HCT116 (cell line): ENCODE measurements around the gene DENND5B. TPM values are rescaled to one million over a fixed set of nuclear protein-coding genes. Genes with fewer than 3 reads are reported as not detected.

Source experiments
- ATAC-seq: fragments of 200-7000 bp; cut with Tn5 transposase; 2 replicates; pipeline ENCODE4 v1.9.1; 2020; ENCODE audit warnings: mild to moderate bottlenecking, moderate library complexity
- BruUV-seq: library from RNA; stranded (reverse); fragments of 400-500 nt; replicated peaks from 2 replicates; lab custom pipeline; 2021; lab: Mats Ljungman, UMichigan
- CTCF ChIA-PET: fragments of 300-600 bp; sonication (Branson Sonifier 250); formaldehyde crosslinking; loops from one replicate; lab custom pipeline; 2021; ENCODE audit warnings: antibody characterized with exemption; lab: Charles Lee
- POLR2A ChIA-PET: fragments of 300-600, 350-600 bp; sonication (Branson Sonifier 250); formaldehyde crosslinking; loops from one replicate; lab custom pipeline; 2021; ENCODE audit warnings: antibody characterized with exemption; lab: Charles Lee
- RAD21 ChIA-PET, 2 experiments: fragments of 300-600 bp; sonication (Branson Sonifier 250); formaldehyde crosslinking; loops; one replicate each; lab custom pipeline; 2023; ENCODE audit warnings: low total read pairs in 2 of 2; ENCODE audit not compliant: uncharacterized antibody in 2 of 2, unreplicated experiment in 2 of 2, low non-redundant PET in 1 of 2; lab: Charles Lee
- DNase-seq: peaks from one replicate; pipeline ENCODE4 v3.0.0-alpha.2; 2010; ENCODE audit warnings: low read depth, low spot score
- H2AFZ ChIP-seq: fragments of 200-600 bp; shearing (Covaris generic), sonication (generic); 2 replicates; pipeline ENCODE4 v1.6.1; 2017; ENCODE audit warnings: low read depth, mixed run types, mixed read lengths, antibody characterized with exemption, low read length; ENCODE audit not compliant: poor library complexity, severe bottlenecking
- H3K27ac ChIP-seq: 2 replicates; pipeline ENCODE4 v1.5.1; 2012; ENCODE audit warnings: low read depth, low read length
- H3K27me3 ChIP-seq: fragments of 200-600 bp; sonication (generic); 2 replicates; pipeline ENCODE4 v1.6.1; 2016; ENCODE audit warnings: mixed run types, low read length, mixed read lengths; ENCODE audit not compliant: insufficient read depth
- H3K36me3 ChIP-seq, 2 experiments: fragments of 200-500 bp in 1 of 2; fragments of 200-600 bp in 1 of 2; sonication (Bioruptor generic) in 1 of 2; sonication (generic) in 1 of 2; 2 replicates each; pipeline versions ENCODE4 v1.5.1 to v1.6.1; 2014 to 2016; ENCODE audit warnings: low read length in 2 of 2, inconsistent platforms in 1 of 2, mixed read lengths in 1 of 2, mixed run types in 1 of 2; ENCODE audit not compliant: insufficient read depth in 2 of 2, control insufficient read depth in 1 of 2
- H3K4me1 ChIP-seq, 2 experiments: fragments of 200-600 bp in 1 of 2; sonication (generic) in 1 of 2; 2 replicates each; pipeline versions ENCODE4 v1.5.1 to v1.6.1; 2012 to 2017; ENCODE audit warnings: low read length in 2 of 2, inconsistent platforms in 1 of 2, mild to moderate bottlenecking in 1 of 2, mixed read lengths in 1 of 2, mixed run types in 1 of 2, moderate library complexity in 1 of 2; ENCODE audit not compliant: insufficient read depth in 2 of 2, control insufficient read depth in 1 of 2
- H3K4me2 ChIP-seq: fragments of 200-600 bp; sonication (generic); 2 replicates; pipeline ENCODE4 v1.6.1; 2017; ENCODE audit warnings: mixed run types, low read length, mixed read lengths
- H3K4me3 ChIP-seq, 2 experiments: fragments of 200-600 bp in 1 of 2; sonication (generic) in 1 of 2; replicated peaks in 1 of 2; 2 replicates each; pipeline ENCODE4 v1.5.1; 2011 to 2016; ENCODE audit warnings: low read length in 2 of 2, control low read depth in 1 of 2, low read depth in 1 of 2, mild to moderate bottlenecking in 1 of 2, mixed read lengths in 1 of 2, mixed run types in 1 of 2
- H3K79me2 ChIP-seq: fragments of 200-600 bp; sonication (generic); 2 replicates; pipeline ENCODE4 v1.6.1; 2017; ENCODE audit warnings: mild to moderate bottlenecking, mixed run types, low read length, moderate library complexity, mixed read lengths; ENCODE audit not compliant: insufficient read depth
- H3K9ac ChIP-seq: fragments of 200-600 bp; sonication (generic); 2 replicates; pipeline ENCODE4 v1.6.1; 2016; ENCODE audit warnings: low read length, mixed read lengths
- H3K9me2 ChIP-seq: fragments of 200-600 bp; sonication (generic), shearing (Covaris generic); 2 replicates; pipeline ENCODE4 v1.6.1; 2017; ENCODE audit warnings: mixed run types, mild to moderate bottlenecking, moderate library complexity; ENCODE audit not compliant: insufficient read depth
- H3K9me3 ChIP-seq, 2 experiments: fragments of 200-500 bp in 1 of 2; fragments of 200-600 bp in 1 of 2; sonication (Bioruptor generic) in 1 of 2; sonication (generic) in 1 of 2; 2 replicates each; pipeline ENCODE4 v1.6.1; 2014 to 2017; ENCODE audit warnings: low read length in 2 of 2, mixed read lengths in 2 of 2, inconsistent platforms in 1 of 2, low read depth in 1 of 2, mild to moderate bottlenecking in 1 of 2, mixed run types in 1 of 2, moderate library complexity in 1 of 2; ENCODE audit not compliant: control insufficient read depth in 1 of 2, insufficient read depth in 1 of 2
- H4K20me1 ChIP-seq: fragments of 200-600 bp; sonication (generic), shearing (Covaris generic); 2 replicates; pipeline ENCODE4 v1.6.1; 2017; ENCODE audit warnings: mixed run types, mild to moderate bottlenecking, moderate library complexity; ENCODE audit not compliant: insufficient read depth
- ATF3 ChIP-seq: IDR thresholded peaks from 2 replicates; pipeline ENCODE4 v1.6.1; 2012
- CBX3 ChIP-seq: IDR thresholded peaks from 2 replicates; pipeline ENCODE4 v1.6.1; 2012; ENCODE audit warnings: low read depth
- ELF1 ChIP-seq: IDR thresholded peaks from 2 replicates; pipeline ENCODE4 v1.6.1; 2012; ENCODE audit warnings: low read depth, borderline replicate concordance
- EZH2phosphoT487 ChIP-seq: fragments of 200-600 bp; IDR thresholded peaks from 2 replicates; pipeline ENCODE4 v1.6.1; 2018; ENCODE audit warnings: antibody characterized with exemption, borderline replicate concordance
- FOSL1 ChIP-seq: IDR thresholded peaks from 2 replicates; pipeline ENCODE4 v1.6.1; 2012; ENCODE audit warnings: low read depth
- MAX ChIP-seq: IDR thresholded peaks from 2 replicates; pipeline ENCODE4 v1.6.1; 2012
- POLR2AphosphoS5 ChIP-seq: IDR thresholded peaks from 2 replicates; pipeline ENCODE4 v1.6.1; 2011; ENCODE audit warnings: mild to moderate bottlenecking, low read depth, low read length, moderate library complexity
- RAD21 ChIP-seq: IDR thresholded peaks from 2 replicates; pipeline ENCODE4 v1.6.1; 2012; ENCODE audit warnings: low read depth, mild to moderate bottlenecking
- SP1 ChIP-seq: IDR thresholded peaks from 2 replicates; pipeline ENCODE4 v1.6.1; 2012; ENCODE audit warnings: low read depth
- SRF ChIP-seq: IDR thresholded peaks from 2 replicates; pipeline ENCODE4 v1.6.1; 2012; ENCODE audit warnings: low read depth
- YY1 ChIP-seq: IDR thresholded peaks from 2 replicates; pipeline ENCODE4 v1.6.1; 2011; ENCODE audit warnings: low read length, low read depth, moderate library complexity, mild to moderate bottlenecking; ENCODE audit not compliant: insufficient replicate concordance; ENCODE audit errors: extremely low read depth
- intact Hi-C: fragments of 100-400 bp; cut with micrococcal nuclease; formaldehyde crosslinking; loops from 2 replicates; pipeline ENCODE4 v1.10.0; 2022
- total RNA-seq: library from RNA; stranded (reverse); gene quantifications from one replicate; pipeline ENCODE4 v1.2.1, GENCODE V29; 2021; ENCODE audit not compliant: unreplicated experiment

Gene DENND5B
- total RNA-seq, 1 experiment from 2014 or later = 19.2 TPM

GRCh38 chr12:31456562-31456961 is 134.4 kb downstream of the DENND5B start:
- Histone ChIP-seq H4K20me1 (no peaks in the 10 kb centered on the region; the same call in 1 of the 2 replicates), H3K9ac (no peak overlapping the region), H3K9me3 (no peaks in the 10 kb centered on the region), H3K36me3 (peaks cover 3 to 8% of the 10 kb centered on the region in 2 experiments; a peak in 1 of 4 replicates), H3K27ac (no peak overlapping the region), H3K4me3 (no peak overlapping the region), H3K27me3 (no peaks in the 10 kb centered on the region), H3K79me2 (no peaks in the 10 kb centered on the region), H3K9me2 (no peaks in the 10 kb centered on the region), H2AFZ (no peak overlapping the region), H3K4me1 (no peaks in the 10 kb centered on the region), H3K4me2 (no peak overlapping the region)
- CTCF ChIA-PET = no interaction called here
- DNase-seq (no peak), ATAC-seq (no peak)
- POLR2A ChIA-PET = no interaction called here
- intact Hi-C loops = no loop called here
- no TSS peak for BruUV-seq
- TF ChIP-seq ATF3 (no peak), SP1 (no peak), CBX3 (no peak), ELF1 (no peak), YY1 (no peak), MAX (no peak), EZH2phosphoT487 (no peak), POLR2AphosphoS5 (no peak), FOSL1 (no peak), RAD21 (no peak), SRF (no peak)
- RAD21 ChIA-PET = no interaction called here

- no TSS peak for BruUV-seq
- H3K27ac ChIP-seq = no peak overlapping the region
- H3K4me2 ChIP-seq = no peak overlapping the region
- no peak overlapping the region for H3K4me3 ChIP-seq
- H3K36me3 ChIP-seq = 0 out of 4 replicates have a peak, but pooled peaks cover 0 to 2% of the 10 kb centered on the region in 2 experiments
- no peaks in the 10 kb centered on the region for H4K20me1 ChIP-seq
- H3K27me3 ChIP-seq = no peaks in the 10 kb centered on the region
- ATAC-seq (no peak), DNase-seq (no peak)
- H3K9me3 ChIP-seq = no peaks in the 10 kb centered on the region
- H3K79me2 ChIP-seq = no peaks in the 10 kb centered on the region
- no peak overlapping the region for H2AFZ ChIP-seq
- no peaks in the 10 kb centered on the region for H3K9me2 ChIP-seq
- ChIA-PET RAD21 (no interaction called here), CTCF (no interaction called here), POLR2A (no interaction called here)
- TF ChIP-seq RAD21 = no peak
- TF ChIP-seq SP1 = no peak
- intact Hi-C loops = no loop called here
- H3K9ac ChIP-seq = no peak overlapping the region
- H3K4me1 ChIP-seq = no peaks in the 10 kb centered on the region
Observed at GRCh38 chr12:31444736-31445135, 146.2 kb downstream of the DENND5B start.
